ENCODE data around the gene RNU7-1. TPM values are rescaled to one million over a fixed set of nuclear protein-coding genes. Genes with fewer than 3 reads are reported as not detected.

RNU7-1 gene
- total and polyA plus RNA-seq, 2 donors (not counting 1 experiment from before 2014, with no cell fraction given): not detected

- no peaks in the 10 kb centered on the region for H3K27me3 Mint-ChIP-seq
- H3K4me1 Mint-ChIP-seq: peaks cover 39% of the 10 kb centered on the region
- H3K79me2 ChIP-seq (ENCODE audit: control insufficient read depth, insufficient read depth, low read length): peaks cover 20% of the 10 kb centered on the region
- no peaks in the 10 kb centered on the region for H4K20me1 ChIP-seq (ENCODE audit: control insufficient read depth, insufficient read depth, low read length, poor library complexity, severe bottlenecking)
- ChIA-PET CTCF (interaction anchor here (0.7 to 3.6 kb wide), 7 partner anchors 7 to 265 kb away, joined by 3 to 19 read pairs (median 9); partner anchors contain the start of genes C12orf57, RNU7-1 and SPSB2), POLR2A (interaction anchor here (4.4 to 18.5 kb wide), 2 partner anchors 10 to 22 kb away, joined by 37 to 662 read pairs; partner anchors contain the start of genes ATN1 and PTPN6)
- intact Hi-C loops (cut with micrococcal nuclease): loop anchor here (2.0 to 5.0 kb wide), 2 partner anchors 83 to 84 kb away; partner anchors contain the start of genes CDCA3, LPCAT3 and USP5
- no peaks in the 10 kb centered on the region for H3K9me3 Mint-ChIP-seq (ENCODE audit: insufficient read depth)
- H3K27ac ChIP-seq (ENCODE audit: low read length in 2 of 2): peak overlapping the region; percentile 88 to 91
- H3K27me3 ChIP-seq (replicated peaks in 1 of 4; ENCODE audit: control extremely low read depth in 1 of 4, control insufficient read depth in 3 of 4, insufficient read depth in 4 of 4, low read length in 3 of 4): no peaks in the 10 kb centered on the region
- H3K9me3 ChIP-seq (ENCODE audit: control extremely low read depth in 1 of 3, control insufficient read depth in 2 of 3, insufficient read depth in 1 of 3, low read length in 2 of 3): no peaks in the 10 kb centered on the region
- peak overlapping the region; percentile 97 for H3K27ac Mint-ChIP-seq
- DNase-seq (no peak), ATAC-seq (ENCODE audit: low read depth) (no peak)
- TF ChIP-seq EZH2 (IDR thresholded peaks at IDR 0.05; ENCODE audit: borderline replicate concordance, insufficient read depth, low read depth, low read length, poor library complexity, severe bottlenecking) (no peak), CTCF (IDR thresholded peaks at IDR 0.05) (no peak)
- peak overlapping the region in 3 of 5 experiments; percentile 77 to 94 (median 87) for H3K4me3 ChIP-seq (ENCODE audit: control extremely low read depth in 1 of 5, extremely low read depth in 1 of 5, insufficient read depth in 1 of 5, low read depth in 2 of 5, low read length in 4 of 5)
- H3K9ac ChIP-seq (ENCODE audit: low read length): peak overlapping the region; percentile 75
- H3K36me3 ChIP-seq (replicated peaks in 1 of 2; ENCODE audit: control extremely low read depth in 1 of 2, control insufficient read depth in 1 of 2, extremely low read depth in 1 of 2, insufficient read depth in 2 of 2, low read length in 1 of 2): peaks cover 0 to 16% of the 10 kb centered on the region in 2 experiments
- peak overlapping the region; percentile 97 for H3K4me2 ChIP-seq (replicated peaks; ENCODE audit: low read depth, low read length, poor library complexity, severe bottlenecking)
- H3K4me3 Mint-ChIP-seq: peak overlapping the region; percentile 87
- no peak overlapping the region for H2AFZ ChIP-seq (ENCODE audit: insufficient read depth, low read depth, low read length, poor library complexity, severe bottlenecking)
- peaks cover 17 to 27% of the 10 kb centered on the region in 2 donors for H3K4me1 ChIP-seq (ENCODE audit: control insufficient read depth in 2 of 2, insufficient read depth in 2 of 2, low read length in 2 of 2)
- WGBS (ENCODE audit: insufficient coverage): 83% methylated on average over 3 of the region's 3 CpGs
These were observed 7.4 kb upstream of the RNU7-1 start for GRCh38 chr12:6936194-6936635.

All from B cell (primary cell).